Upper lobe of left lung (tissue), 4 donors: ENCODE data around the gene GNB5.

Experiments used
- CTCF ChIP-seq, 6 experiments: fragments of 450-650 bp in 4 of 6; fragments of 200-600 bp in 2 of 6; sonication (generic) in 2 of 6; IDR thresholded peaks; one replicate each; pipeline ENCODE4 v1.5.1; 2016 to 2019; ENCODE audit warnings: antibody characterized with exemption in 6 of 6
- EP300 ChIP-seq, 4 donors: sonication (generic); formaldehyde crosslinking; IDR thresholded peaks; one replicate each; pipeline ENCODE4 v1.5.1; 2017; ENCODE audit warnings: antibody characterized with exemption in 4 of 4, control low read depth in 2 of 4
- POLR2A ChIP-seq, 4 donors: fragments of 450-650 bp; IDR thresholded peaks; one replicate each; pipeline ENCODE4 v1.5.1; 2016 to 2017; ENCODE audit warnings: antibody characterized with exemption in 4 of 4, mild to moderate bottlenecking in 2 of 4

- TF ChIP-seq CTCF (IDR thresholded peaks at IDR 0.05) (no peak), POLR2A (IDR thresholded peaks at IDR 0.05) (no peak), EP300 (IDR thresholded peaks at IDR 0.05) (no peak)
Measured at GRCh38 chr15:52224211-52224610, 33.0 kb upstream of the GNB5 start.
